Tongue (tissue), 2 donors: ENCODE results near the gene CFAP54. TPM values are rescaled to one million over a fixed set of nuclear protein-coding genes. Genes with fewer than 3 reads are reported as not detected.
"Not testable (repeated sequence)": the region's sequence is repeated elsewhere in the genome, so short reads cannot be mapped to it uniquely, and the experiment has no call there.

ENCODE experiments used
- DNase-seq: peaks from one replicate; pipeline ENCODE4 v3.0.0-alpha.2; 2015
- total RNA-seq: library from RNA; depleted of rRNA; stranded (reverse); fragments of >200 nt; gene quantifications from one replicate; pipeline ENCODE4 v1.2.3, GENCODE V29; 2014

CFAP54 gene
- 1.6 TPM for total RNA-seq

GRCh38 chr12:96489392-96490056, at the start of gene CFAP54:
Gene CFAP54 (plus strand): TSS chr12:96489577. CDS start chr12:96489610, 33 bp downstream.
- peak; percentile 98 for DNase-seq

- no peak for DNase-seq
These were observed 47.6 kb upstream of the CFAP54 start for GRCh38 chr12:96441816-96442215.

- no peak for DNase-seq
These were observed 46.5 kb upstream of the CFAP54 start for GRCh38 chr12:96442906-96443305.

GRCh38 chr12:96444399-96444798, 45.0 kb upstream of the CFAP54 start:
- DNase-seq, result no peak

- no peak for DNase-seq
These were observed 43.4 kb upstream of the CFAP54 start for GRCh38 chr12:96445691-96446583.

- DNase-seq, result no peak
These were observed 42.1 kb upstream of the CFAP54 start for GRCh38 chr12:96447256-96447655.

- no peak for DNase-seq
These were observed 41.1 kb upstream of the CFAP54 start for GRCh38 chr12:96448300-96448699.

- DNase-seq, result no peak
These were observed 37.0 kb upstream of the CFAP54 start for GRCh38 chr12:96452261-96452922.

- DNase-seq, result no peak
These were observed 35.0 kb upstream of the CFAP54 start for GRCh38 chr12:96454396-96454795.

- DNase-seq, result no peak
These were observed 33.0 kb upstream of the CFAP54 start for GRCh38 chr12:96456265-96456974.

- DNase-seq, result no peak
These were observed 32.0 kb upstream of the CFAP54 start for GRCh38 chr12:96457191-96457930.

GRCh38 chr12:96459281-96459680, 30.1 kb upstream of the CFAP54 start:
- DNase-seq, result not testable (repeated sequence)

GRCh38 chr12:96462571-96463280, 26.7 kb upstream of the CFAP54 start:
- no peak for DNase-seq

GRCh38 chr12:96465896-96466295, 23.5 kb upstream of the CFAP54 start:
- no peak for DNase-seq

- DNase-seq, result no peak
These were observed 22.2 kb upstream of the CFAP54 start for GRCh38 chr12:96466939-96467751.

- no peak for DNase-seq
These were observed 17.9 kb upstream of the CFAP54 start for GRCh38 chr12:96471368-96472050.

GRCh38 chr12:96472384-96472783, 17.0 kb upstream of the CFAP54 start:
- no peak for DNase-seq

- no peak for DNase-seq
These were observed 15.8 kb upstream of the CFAP54 start for GRCh38 chr12:96473394-96474093.

GRCh38 chr12:96474206-96474605, 15.2 kb upstream of the CFAP54 start:
- DNase-seq, result no peak
